ENCODE data around the gene ASTN1. TPM values are rescaled to one million over a fixed set of nuclear protein-coding genes. Genes with fewer than 3 reads are reported as not detected.

ASTN1 gene
- total and polyA plus RNA-seq, 12 donors = 0.14 to 0.88 (median 0.34) TPM

DNA sequence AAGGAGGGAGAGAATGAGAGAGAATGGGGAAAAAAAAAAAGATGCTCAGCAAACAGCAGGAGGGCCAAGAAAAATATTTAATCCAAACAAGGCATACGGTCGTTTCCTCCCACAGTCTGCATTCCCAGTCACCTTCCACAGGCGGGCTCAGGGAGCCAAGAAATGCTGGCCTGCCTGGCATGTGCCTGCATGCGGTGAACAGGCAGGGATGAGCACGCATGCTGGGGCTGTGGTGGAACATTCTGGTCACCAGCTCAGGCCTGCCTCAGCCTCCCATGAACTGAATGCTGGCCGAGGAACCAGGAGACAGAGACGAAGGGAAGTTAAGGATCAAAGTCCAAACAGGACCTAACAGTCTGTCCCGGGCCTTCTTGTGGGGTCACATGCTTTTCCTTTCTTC, 335.3 kb downstream of the ASTN1 start:
- WGBS, 2 donors = 61 to 64% methylated on average over 8 of the region's 8 CpGs
- Histone ChIP-seq H3K9me3 (no peaks in the 10 kb centered on the region), H3K27ac (no peak overlapping the region), H3K27me3 (no peaks in the 10 kb centered on the region), H3K36me3 (no peaks in the 10 kb centered on the region), H3K4me1 (no peaks in the 10 kb centered on the region), H3K4me3 (no peak overlapping the region)
- ATAC-seq (no peak), DNase-seq (no peak)
- intact Hi-C loops (cut with DNase I) = no loop called here
- TF ChIP-seq, protein P1, sequence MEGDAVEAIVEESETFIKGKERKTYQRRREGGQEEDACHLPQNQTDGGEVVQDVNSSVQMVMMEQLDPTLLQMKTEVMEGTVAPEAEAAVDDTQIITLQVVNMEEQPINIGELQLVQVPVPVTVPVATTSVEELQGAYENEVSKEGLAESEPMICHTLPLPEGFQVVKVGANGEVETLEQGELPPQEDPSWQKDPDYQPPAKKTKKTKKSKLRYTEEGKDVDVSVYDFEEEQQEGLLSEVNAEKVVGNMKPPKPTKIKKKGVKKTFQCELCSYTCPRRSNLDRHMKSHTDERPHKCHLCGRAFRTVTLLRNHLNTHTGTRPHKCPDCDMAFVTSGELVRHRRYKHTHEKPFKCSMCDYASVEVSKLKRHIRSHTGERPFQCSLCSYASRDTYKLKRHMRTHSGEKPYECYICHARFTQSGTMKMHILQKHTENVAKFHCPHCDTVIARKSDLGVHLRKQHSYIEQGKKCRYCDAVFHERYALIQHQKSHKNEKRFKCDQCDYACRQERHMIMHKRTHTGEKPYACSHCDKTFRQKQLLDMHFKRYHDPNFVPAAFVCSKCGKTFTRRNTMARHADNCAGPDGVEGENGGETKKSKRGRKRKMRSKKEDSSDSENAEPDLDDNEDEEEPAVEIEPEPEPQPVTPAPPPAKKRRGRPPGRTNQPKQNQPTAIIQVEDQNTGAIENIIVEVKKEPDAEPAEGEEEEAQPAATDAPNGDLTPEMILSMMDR (IDR thresholded peaks at IDR 0.05) = no peak

DNA sequence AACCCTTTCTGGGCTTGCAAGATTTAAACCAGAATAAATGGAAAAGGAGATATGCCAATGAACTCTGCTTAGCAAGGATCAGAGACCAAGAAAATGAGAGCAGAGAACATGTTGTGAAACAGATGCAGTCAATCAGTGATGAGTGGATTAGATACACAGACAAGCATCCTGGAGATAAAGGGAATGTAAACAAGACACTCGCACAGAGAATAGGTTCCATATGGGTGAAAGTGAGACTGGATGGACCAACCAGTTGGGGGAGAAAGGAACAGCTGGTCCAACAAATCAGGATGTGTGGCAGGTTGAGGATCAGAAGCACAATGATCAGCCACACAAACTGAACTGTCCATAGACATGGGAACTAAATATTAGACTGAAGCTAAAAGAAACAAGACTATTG, 338.2 kb downstream of the ASTN1 start:
- intact Hi-C loops (cut with DNase I) = no loop called here

DNA sequence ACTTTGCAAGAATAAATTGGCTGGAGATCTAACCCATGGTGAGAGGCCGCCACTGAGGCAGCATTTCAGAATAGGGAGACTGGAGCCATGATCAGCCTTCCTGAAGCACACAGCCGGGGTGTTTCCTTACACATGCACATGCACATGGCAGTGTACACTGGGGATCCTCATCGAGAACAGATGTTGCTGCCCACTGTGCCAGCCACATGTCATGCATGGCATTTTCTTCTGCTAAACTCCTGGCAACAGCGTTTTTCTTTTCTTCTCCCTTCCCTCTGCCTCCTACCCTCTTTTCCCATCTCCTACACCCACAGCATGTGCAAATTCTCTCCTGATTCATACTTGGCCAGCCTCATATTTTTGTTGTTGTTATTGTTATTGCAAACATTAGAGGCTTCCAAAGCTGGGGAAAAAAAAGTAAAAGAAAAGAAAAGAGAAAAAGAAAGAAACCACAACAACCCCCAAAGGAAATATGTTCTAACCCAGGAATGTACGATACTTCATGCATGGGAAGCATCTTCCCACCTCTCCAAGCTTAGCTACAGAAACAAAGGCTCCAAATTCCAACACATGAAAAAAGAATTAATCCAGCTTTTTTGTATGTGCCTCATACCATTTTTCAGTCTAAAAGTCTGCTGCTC, 344.0 kb downstream of the ASTN1 start:
- H3K9me3 ChIP-seq = no peaks in the 10 kb centered on the region
- no peak overlapping the region for H3K27ac ChIP-seq
- ATAC-seq = no peak
- intact Hi-C loops (cut with DNase I) = no loop called here
- 80 to 86% methylated on average over 5 of the region's 5 CpGs for WGBS, 2 donors
- TF ChIP-seq, protein P1 (IDR thresholded peaks at IDR 0.05) = no peak
- H3K27me3 ChIP-seq = peaks cover 0 to 2% (median 0%) of the 10 kb centered on the region in 7 donors
- DNase-seq = no peak
- H3K4me1 ChIP-seq = no peaks in the 10 kb centered on the region
- no peaks in the 10 kb centered on the region for H3K36me3 ChIP-seq
- H3K4me3 ChIP-seq = no peak overlapping the region

More for the DNA sequence above, 338.2 kb downstream of the ASTN1 start:
- Histone ChIP-seq H3K27me3 (no peaks in the 10 kb centered on the region), H3K27ac (no peak overlapping the region), H3K36me3 (no peaks in the 10 kb centered on the region), H3K4me3 (no peak overlapping the region), H3K4me1 (no peaks in the 10 kb centered on the region), H3K9me3 (no peaks in the 10 kb centered on the region)
- WGBS, 2 donors = 49 to 56% methylated on average over 1 of the region's 1 CpG
- TF ChIP-seq, protein P1 (IDR thresholded peaks at IDR 0.05) = no peak
- ATAC-seq (no peak), DNase-seq (no peak)

DNA sequence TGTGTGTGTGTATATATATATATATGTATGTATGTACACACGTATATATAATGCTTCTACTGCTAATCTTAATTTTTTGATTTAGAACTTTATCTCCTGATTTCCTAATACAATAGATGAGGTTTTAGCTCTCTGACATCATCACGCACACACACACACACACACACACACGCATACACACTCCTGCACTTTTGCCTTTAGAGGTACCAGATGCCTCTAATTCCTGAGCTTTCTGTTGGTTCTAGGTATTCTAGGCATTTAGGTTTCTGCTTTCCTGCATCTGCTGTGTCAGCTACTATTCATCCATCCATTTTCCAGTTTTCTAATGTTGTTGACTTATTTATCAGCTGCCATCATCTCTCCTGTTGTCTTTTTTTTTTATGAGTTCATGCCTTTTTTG, 348.3 kb downstream of the ASTN1 start:
- no peak overlapping the region for H3K4me3 ChIP-seq
- DNase-seq (no peak), ATAC-seq (no peak)
- no peaks in the 10 kb centered on the region for H3K4me1 ChIP-seq
- H3K27me3 ChIP-seq = peaks cover 0 to 2% (median 0%) of the 10 kb centered on the region in 7 donors
- H3K27ac ChIP-seq = no peak overlapping the region
- intact Hi-C loops (cut with DNase I) = no loop called here
- H3K9me3 ChIP-seq = no peaks in the 10 kb centered on the region
- no peaks in the 10 kb centered on the region for H3K36me3 ChIP-seq
- TF ChIP-seq, protein P1 (IDR thresholded peaks at IDR 0.05) = no peak
- WGBS, 2 donors = 81 to 91% methylated on average over 3 of the region's 3 CpGs
